Measurements from ENCODE around the gene RPS6KC1.
A peak's percentile ranks its signal among the peaks of the same experiment; 100 is the strongest.

Gene RPS6KC1

DNA sequence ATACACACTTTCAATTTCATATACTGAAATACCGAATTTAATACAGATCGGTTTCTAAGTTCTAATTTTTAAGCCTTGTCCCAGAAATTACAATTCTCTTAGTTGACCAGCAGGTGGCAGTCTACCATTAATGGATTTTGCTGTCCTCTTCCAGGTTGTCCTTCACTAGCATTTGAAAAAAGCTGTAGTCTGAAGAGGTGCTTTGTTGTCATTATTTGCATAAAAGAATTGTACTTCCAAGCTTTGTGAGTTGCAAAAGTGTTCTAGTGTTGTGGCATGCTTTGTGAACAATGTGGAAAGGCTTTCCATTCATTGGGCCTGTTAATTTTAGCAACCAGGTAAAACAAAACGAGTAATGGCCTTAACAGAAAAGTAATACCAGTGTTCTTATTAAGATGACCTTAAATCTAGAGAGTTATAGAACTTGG, 193.6 kb downstream of the RPS6KC1 start:
- peak; percentile 11 for DNase-seq

DNA sequence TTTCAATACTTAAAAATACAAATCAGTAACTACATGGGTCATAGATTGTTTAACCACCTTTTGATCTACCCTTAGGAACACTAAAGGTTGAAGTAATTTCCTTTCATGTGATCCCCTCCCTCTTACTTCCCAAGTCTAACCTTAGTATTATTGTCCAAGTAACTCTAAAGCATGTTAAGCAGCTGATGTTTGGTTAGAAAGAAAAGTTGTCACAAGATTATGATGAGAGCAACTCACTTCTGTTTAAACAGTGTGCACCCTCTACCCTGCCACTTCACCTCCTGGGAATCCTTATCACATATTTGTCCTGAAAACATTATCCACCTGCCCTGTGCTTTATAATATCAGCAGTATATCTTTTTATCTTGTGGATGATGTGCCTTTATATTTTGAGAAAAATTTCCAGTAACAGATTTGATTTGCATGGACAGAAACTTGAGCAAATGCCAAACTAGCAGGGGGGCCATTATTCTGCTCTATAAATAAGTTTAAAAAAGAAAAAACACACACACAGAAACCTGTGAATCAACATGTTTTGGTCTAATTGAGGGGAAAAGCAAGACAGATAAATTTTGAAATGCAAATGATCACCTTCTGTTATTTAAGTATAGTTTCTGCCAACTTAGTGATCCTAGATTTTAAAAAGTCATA, 194.3 kb downstream of the RPS6KC1 start:
- DNase-seq = no peak

DNA sequence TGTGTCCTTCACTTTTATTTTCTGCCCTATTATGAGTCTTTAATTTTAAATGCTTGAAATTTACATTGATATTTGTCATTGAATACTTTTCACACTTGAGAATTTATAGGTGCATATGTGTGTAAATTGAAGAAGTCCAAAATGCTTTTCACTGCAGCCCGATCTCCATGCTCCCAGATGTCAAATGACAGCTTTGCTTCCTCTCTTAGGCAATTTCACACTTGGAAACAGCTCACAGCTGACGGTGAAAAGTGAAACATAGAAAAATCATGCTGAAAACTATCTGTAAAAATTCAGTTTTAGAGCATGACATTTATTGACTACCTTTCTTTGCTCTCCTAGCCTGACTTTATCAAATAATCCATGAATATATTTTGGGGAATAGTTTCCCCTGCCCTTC, 196.0 kb downstream of the RPS6KC1 start:
- DNase-seq = no peak

DNA sequence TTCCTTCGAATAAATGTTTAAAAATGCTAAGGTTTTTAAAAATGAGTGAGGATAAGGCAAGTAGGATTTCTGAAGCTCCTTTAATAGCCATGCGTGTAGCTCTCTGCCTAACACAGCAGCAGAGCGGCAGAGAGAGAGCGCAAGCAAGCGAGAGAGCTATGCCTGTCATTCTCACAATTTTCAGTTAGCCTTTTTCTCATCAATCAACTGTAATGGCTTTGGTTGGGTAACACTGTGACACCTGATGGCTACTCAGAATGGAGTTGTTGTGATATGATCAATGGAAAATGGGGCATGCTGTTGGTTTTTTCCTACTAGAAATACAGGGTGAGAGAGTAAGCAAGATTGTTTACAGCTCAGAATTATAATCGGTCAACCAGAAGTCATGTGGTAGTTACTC, 198.4 kb downstream of the RPS6KC1 start:
- DNase-seq = no peak

DNA sequence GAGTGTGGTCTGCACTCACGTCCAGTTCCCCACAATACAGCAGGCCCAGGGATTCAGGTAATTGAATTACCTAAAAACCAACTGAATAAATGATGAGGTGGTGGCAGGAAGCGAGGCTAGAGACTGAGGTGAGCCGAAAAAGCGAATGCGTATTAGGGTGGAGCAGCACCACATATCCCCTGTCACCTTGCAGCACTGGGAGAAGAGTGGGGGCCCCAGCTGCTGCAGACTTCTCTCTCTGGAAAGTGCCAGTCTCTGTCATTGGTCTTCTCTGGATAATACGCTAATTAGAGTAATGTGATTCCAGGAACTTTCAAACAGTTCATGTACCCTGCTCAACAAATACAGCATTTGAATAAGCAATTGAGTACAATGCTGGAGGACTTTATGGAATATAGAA, 199.0 kb downstream of the RPS6KC1 start:
- no peak for DNase-seq

DNA sequence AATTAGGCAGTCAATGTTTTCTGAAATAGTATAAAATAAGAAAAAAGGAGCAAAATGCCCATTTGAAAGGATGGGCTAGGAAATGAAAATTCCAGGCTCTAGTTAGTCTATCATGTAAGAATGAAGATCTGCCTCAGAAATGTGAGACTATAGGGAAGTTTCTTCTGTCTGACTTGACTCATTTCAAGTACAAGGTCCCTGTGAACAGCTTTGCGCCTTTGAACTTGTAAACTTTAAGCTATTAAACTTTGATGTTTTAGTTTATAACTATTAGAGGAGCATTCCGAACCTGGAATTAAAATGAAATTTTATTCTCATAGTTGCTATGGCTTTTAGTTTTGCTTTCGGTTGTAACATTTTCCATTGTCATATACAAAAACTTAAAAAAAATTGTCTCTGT, 199.4 kb downstream of the RPS6KC1 start:
- DNase-seq = no peak

DNA sequence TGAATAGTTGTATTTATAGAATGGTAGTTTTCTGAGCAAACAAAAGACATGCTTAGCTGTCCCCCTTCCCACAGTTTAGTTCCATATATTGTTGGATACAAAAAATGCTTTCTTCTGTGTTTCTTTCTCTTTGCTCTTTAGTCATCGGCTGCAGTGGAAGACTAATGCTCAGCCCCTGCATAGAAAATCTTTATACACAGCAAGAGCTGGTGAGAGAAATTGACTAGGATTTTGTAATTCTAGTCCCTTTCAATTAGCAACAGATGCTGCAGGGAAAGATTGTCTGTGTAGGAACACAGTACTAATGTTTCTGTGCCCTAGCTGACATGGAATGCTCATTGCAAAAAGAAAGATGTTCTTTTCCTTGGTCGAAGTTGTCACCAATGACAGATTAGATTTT, 200.9 kb downstream of the RPS6KC1 start:
- no peak for DNase-seq

DNA sequence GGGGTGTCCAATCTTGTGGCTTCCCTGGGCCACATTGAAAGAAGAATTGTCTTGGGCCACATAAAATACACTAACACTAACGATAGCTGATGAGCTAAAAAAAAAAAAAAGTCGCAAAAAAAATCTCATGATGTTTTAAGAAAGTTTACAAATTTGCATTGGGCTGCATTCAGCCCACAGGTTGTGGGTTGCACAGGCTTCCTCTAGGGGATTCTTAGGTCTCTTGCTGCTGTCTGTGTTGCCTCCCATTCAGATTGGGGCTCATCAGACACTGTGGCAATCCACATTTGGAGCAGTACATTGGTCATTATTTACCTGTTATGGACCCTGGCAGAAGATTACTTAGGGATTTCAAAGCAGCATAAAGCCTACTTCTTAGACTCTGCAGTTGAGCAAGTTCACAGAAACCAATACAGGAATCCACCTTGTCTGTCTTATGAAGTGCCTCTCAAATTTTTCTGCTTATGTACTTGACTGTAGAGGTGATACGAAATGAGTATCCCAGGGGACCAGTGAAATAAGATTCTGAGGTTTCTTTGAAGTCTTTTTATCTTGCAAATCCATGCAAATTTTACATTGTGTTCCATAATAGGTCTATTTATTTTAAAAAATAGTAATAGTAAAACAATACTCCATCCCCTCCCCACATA, 205.5 kb downstream of the RPS6KC1 start:
- no peak for DNase-seq

DNA sequence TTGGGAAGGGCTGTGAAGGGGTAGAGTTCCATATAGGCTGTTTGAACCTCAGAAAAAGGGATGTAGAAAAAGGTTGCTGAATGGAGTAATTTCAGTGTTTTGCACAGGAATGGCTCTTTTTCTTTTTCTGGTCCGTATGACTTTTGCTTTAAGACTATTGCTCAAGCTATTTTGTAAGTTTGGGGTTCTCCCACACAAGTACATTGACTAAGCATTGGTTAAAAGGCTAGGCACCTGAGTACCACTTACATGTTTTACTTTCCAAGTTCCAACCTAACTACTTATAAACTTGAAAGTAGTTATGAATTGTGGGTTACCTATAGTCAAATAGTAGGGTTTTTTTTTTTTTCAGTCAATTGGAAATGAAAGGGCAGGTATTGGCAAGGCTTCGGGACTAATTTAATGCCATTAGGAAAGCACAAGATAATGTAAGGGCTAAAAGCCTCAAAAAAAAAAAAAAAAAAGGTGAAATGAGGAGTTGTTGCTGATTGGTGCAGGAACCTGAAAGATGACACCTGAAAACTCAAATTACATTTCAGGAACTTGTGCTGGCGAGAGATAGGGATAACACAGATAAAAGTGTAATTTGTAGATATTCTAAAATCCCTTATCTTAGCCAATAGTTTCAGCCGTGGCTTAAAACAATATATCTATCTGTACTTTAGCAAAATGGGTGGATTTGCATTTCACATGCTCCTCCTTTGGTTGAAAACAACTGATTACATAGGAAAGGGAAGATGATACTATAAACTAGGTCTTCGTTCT, 209.5 kb downstream of the RPS6KC1 start:
- DNase-seq = no peak

DNA sequence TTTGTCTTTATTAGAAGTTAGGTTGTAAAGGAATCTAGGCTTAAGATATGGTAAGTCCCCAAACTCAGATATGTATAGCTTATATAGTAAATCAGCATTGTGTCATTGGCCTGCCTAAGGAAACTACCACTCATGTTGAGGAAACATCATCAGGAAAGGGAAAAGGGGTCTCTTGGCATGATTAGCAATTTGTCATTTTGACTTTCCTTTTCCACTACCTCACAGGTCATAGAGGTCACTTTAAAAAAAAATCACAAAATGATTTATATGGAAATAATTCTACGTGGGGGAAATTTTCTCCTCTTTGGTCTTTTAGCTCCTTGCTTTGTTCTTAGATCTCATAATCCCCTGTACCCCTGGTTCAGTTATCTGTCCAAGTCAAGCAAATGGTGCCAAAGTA, 213.5 kb downstream of the RPS6KC1 start:
- DNase-seq = no peak

DNA sequence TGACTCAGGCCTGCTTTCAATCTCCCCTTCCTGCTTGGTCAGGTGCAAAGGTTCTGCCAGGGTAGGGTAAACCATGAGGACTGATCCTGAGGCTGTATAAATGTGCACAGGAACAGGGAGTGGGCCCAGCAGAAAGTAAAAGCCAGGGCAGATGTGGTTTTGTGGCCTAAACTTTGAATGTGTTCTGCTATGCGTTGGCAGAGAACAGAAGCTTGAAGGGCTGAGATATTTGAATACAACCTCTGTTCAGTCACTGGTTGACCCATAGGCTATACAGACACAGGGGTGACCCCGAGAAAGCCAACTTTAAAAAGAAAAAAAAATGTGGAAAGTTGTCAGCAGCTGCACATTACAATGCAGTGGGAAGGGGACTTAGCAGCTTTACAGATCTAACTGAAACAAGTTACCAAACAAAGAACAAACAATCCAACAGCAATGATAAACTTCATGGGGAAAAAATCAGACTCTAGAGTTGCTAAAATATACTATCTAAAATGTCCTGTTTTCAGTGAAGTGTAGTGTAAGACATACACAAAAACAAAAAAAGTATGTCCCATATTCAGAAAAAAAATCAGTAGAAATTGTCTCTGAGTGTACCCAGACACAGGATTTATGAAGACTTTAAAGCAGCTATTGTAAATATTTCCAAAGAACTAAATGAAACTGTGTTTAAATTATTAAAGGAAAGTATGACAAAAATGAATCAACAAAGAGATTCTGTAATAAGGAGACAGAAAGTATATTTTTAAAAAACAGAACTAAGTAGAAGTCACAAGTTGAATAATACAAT, 216.1 kb downstream of the RPS6KC1 start:
- no peak for DNase-seq

DNA sequence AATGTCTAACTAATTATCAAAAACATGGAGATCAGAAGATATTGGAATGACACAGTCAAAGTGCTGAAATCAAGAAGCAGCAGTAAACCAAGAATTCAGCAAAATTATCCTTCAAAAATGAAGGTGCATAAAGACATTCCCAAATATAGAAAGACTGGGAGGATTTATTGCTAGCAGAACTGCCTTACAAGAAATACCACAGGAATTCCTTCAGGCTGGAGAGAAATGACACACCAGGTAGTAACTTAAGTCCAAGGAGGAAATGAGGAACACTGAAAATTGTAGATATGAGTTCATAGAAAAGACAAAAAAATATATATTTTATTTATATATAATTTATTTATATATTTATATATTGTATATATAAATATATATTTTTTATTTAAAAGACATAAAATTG, 217.2 kb downstream of the RPS6KC1 start:
- DNase-seq = no peak

DNA sequence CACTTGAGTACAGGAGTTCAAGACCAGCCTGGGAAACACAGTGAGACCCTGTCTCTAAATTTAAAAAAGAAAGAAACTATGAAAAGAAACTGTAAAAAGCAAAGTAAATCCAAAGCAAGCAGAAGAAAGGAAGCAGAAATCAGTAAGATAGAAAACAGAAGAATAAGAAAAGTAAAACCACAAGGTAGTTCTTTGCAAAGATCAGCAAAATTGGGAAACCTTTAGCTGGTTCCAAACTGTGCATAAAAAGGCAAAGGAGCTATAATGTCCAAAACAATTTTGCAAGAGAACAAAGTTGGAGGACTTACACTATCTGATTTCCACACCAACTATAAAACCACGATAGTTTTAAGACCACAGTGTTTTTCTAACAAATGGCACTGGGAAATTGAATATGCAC, 218.8 kb downstream of the RPS6KC1 start:
- DNase-seq = no peak

DNA sequence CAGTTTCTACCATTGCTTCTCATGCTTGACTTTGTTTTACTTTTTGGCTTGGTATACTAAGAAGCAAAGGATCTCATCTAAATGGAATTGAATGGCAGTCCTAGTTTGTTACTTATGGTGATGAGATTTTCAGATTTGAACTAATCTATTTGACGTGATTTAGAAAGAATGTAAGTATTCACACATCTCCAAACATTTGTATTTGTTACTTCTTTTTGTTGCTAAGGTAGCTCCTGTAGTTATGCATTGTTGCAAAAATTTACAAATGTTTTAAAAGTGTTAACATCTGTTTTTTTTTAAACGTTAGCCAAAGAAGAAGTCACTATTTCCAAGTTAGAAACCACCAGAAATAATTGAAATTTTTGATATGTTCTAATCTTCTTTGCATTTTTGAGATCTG, 222.5 kb downstream of the RPS6KC1 start:
- DNase-seq = no peak

DNA sequence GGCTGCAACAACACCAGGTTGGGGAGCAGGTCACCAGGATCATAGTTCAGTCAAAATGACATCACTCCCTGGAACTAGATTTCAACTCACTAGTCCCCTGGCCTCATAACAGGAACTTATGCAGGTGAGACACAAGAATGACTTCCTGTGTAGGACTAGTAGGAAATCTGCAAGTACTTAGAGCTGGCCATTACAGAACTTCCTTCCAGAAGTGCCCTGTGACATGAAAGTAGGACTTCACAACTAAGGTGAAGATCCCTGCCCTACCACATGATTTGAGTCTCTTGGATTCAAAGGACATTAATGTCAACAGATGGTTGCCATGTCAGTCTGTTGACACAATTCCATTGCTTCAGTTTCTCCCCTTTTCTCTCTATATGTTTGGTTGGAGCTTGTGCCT, 223.1 kb downstream of the RPS6KC1 start:
- DNase-seq = no peak

DNA sequence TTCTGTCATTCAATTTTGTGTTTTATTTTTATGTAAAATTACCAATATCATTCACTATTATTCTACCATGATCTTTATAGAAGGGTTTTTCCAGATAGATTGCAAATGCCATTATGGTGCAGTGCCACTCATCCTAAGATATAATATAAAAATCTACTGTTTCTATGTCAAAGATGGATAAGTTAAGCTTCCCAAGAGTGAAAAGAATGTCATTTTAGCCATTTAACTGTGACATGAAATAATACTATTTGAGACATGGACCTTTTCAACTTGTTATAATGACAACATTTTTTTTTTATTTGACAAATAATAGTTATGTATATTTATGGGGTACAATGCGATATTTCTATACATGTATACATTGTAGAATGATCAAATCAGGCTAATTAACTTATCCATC, 224.3 kb downstream of the RPS6KC1 start:
- DNase-seq = no peak

DNA sequence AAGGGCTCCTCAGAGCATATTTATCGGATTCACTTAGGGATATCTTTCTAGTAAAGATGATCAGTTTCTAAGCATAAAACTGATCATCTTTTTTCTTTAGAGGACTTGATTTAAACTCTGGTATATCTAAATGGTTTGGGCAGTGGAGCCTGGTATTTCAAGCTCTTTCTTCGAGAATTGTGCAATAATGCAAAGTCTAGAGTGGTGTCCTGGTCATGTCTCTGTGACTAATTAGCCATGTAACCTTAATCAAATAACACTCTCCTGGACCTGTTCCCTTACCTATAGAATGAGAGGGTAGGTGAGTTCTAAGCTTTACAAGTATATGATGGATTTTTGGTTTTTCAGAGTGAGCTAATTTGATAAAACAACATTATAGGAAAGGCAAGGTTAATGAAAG, 225.2 kb downstream of the RPS6KC1 start:
- no peak for DNase-seq

DNA sequence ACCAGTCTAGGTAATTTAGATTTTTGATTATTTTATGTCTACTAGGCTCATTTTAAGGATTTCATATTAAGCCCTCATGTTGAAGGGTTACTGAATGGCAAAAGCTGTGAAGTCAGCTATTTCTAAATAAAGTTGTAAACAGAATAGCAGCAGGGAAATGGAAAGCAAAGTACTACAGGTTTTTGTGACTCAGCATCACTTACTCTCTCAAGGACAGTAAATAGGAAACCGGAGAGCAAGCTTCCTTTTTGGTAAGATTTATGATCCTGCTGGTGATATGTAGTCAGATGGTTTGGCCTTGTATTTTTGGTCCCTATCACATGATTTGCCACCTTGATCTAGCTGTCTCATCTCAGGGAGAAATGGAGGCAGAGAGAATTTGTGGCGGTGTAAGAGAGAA, 226.0 kb downstream of the RPS6KC1 start:
- no peak for DNase-seq

DNA sequence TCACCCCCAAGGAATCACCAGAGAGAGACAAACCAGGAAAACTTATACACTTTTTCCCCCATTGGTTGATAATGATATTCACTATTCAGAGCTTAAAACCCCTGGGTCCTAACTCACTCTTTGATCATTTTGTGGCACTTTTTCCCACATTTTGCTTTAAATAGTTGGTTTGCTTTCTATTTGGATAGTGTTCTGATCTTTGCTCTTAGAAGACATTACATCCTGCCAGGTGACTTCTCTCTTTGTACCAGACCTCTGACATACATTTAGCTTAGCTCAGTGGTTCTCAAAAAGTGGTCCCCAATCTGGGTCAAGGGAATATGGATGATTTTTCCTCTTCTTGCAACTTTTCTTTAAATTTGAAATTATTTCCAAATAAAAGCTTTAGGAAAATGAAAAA, 228.4 kb downstream of the RPS6KC1 start:
- no peak for DNase-seq

DNA sequence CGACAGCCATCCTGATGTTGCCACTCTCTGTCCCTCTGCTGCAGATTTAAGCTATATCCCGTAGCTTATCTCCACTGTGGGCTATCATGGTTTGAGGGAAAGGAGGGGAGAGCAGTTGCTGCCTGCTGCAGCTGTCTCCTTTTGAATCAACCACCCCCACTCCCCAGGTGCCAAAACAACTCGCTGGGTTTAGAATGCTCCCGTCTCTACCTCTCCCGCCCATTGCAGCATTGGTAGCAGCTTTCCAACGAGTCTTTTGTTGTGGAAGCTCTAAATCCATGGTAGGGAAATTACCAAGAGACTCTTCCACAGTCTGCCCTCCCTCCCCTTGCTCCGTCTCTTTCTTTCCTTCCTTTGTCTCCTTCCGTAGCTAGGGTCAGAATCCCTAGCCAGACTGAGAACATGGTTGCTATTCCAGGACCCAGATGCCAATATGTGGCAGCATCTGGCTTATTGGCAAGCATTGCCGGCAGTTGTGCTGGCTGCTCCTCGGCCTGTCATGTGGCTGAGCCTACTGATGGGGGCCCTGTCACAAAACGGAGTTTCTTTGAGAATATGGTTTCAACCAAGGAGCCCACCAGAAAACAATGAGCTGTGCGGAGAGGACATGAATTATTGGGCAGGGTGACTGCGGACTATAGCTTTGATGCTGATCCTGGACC, 230.7 kb downstream of the RPS6KC1 start:
- no peak for DNase-seq

DNA sequence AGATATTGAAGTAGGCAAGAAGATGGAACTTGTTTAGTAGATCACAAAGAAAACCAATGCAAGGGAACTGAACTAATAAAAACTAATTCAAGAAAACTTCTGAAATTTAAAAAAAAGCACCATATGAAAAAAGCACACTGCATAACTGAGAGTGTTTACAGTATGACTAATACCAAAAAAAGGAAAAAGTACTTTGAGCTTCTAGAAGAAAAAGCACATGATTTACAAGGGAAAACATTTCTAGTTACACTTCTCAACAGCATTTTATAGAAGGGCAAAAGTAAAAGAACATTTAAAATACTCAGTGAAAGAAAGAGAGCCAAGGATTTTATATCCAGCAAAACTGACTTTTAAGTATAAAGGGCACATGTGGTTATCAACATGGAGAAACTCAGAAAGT, 233.6 kb downstream of the RPS6KC1 start:
- DNase-seq = no peak

DNA sequence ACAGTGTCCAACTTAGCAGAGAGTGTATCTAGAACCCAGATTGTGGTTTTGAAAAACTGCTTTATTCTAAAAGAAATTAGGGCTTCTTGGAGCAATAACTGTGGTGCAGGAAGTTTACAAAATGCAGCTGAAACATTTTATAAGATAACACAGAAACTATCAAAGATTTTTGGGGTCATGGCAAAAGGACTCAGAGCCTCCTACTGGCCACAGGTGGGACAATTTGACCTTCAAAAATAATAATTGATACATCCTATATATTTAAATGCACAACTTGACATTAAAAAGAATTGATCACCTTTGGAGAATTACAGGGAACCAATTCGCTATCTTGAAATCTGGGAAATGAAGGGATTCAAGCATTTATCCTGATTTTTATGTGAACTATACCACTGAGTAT, 235.2 kb downstream of the RPS6KC1 start:
- no peak for DNase-seq

DNA sequence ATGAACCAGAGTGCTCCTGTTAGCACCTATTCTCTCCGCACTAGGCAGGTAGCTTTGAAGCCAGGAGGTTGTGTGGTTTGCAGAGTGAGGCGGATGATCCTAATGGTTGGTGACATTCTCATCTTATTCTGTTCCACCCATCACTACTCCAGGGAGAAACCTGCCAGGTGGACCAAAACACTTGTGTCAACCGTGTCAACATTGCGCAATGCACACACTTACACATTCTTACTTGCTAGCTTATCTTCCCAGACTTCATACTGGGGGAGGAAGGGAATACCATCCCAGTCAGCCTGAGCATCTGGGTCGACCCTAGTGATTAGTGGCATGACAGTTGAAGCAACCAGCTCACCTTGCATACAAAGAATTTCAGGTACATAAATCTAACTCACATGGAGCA, 236.9 kb downstream of the RPS6KC1 start:
- no peak for DNase-seq

Data from SHP77 treated with DMSO at 0.1 percent for 48 hours (cell line).